ENCODE results near the gene KCNMA1.

Gene KCNMA1

GRCh38 chr10:76928565-76928964 lies 709.0 kb downstream of the KCNMA1 start:
- Histone ChIP-seq H3K4me1 (ENCODE audit: control insufficient read depth, insufficient read depth, low read length) (no peaks in the 10 kb centered on the region; the same call in none of the 2 replicates), H3K4me3 (ENCODE audit: low read length) (no peak overlapping the region), H3K27ac (ENCODE audit: low read length) (no peak overlapping the region), H3K9me3 (ENCODE audit: control insufficient read depth, insufficient read depth, low read length) (no peaks in the 10 kb centered on the region), H3K27me3 (ENCODE audit: control insufficient read depth, insufficient read depth, low read length) (no peaks in the 10 kb centered on the region), H3K36me3 (ENCODE audit: control insufficient read depth, insufficient read depth, low read length) (no peaks in the 10 kb centered on the region)
- WGBS (ENCODE audit: insufficient coverage, insufficient read length), result no CpG with 5 or more reads among the region's 7 CpGs
- DNase-seq (ENCODE audit: low read depth, low spot score), result no peak

- H3K36me3 ChIP-seq (ENCODE audit: control insufficient read depth, insufficient read depth, low read length), result no peaks in the 10 kb centered on the region
- no peaks in the 10 kb centered on the region for H3K27me3 ChIP-seq (ENCODE audit: control insufficient read depth, insufficient read depth, low read length)
- WGBS (ENCODE audit: insufficient coverage, insufficient read length), result no CpG with 5 or more reads among the region's 6 CpGs
- H3K27ac ChIP-seq (ENCODE audit: low read length), result no peak overlapping the region
- H3K9me3 ChIP-seq (ENCODE audit: control insufficient read depth, insufficient read depth, low read length), result no peaks in the 10 kb centered on the region
- no peak for DNase-seq (ENCODE audit: low read depth, low spot score)
- H3K4me1 ChIP-seq (ENCODE audit: control insufficient read depth, insufficient read depth, low read length), result peaks cover 1% of the 10 kb centered on the region
- H3K4me3 ChIP-seq (ENCODE audit: low read length), result no peak overlapping the region
These were observed 711.8 kb downstream of the KCNMA1 start for GRCh38 chr10:76925636-76926405.

- H3K4me3 ChIP-seq (ENCODE audit: low read length), result no peak overlapping the region
- no peaks in the 10 kb centered on the region for H3K36me3 ChIP-seq (ENCODE audit: control insufficient read depth, insufficient read depth, low read length)
- no peaks in the 10 kb centered on the region for H3K27me3 ChIP-seq (ENCODE audit: control insufficient read depth, insufficient read depth, low read length)
- DNase-seq (ENCODE audit: low read depth, low spot score), result no peak
- H3K4me1 ChIP-seq (ENCODE audit: control insufficient read depth, insufficient read depth, low read length), result 0 out of 2 replicates have a peak, but pooled peaks cover 1% of the 10 kb centered on the region
- no peaks in the 10 kb centered on the region for H3K9me3 ChIP-seq (ENCODE audit: control insufficient read depth, insufficient read depth, low read length)
- no peak overlapping the region for H3K27ac ChIP-seq (ENCODE audit: low read length)
- no CpG with 5 or more reads among the region's 3 CpGs for WGBS (ENCODE audit: insufficient coverage, insufficient read length)
These were observed 714.9 kb downstream of the KCNMA1 start for GRCh38 chr10:76922666-76923065.

- H3K27me3 ChIP-seq (ENCODE audit: control insufficient read depth, insufficient read depth, low read length), result no peaks in the 10 kb centered on the region
- H3K4me1 ChIP-seq (ENCODE audit: control insufficient read depth, insufficient read depth, low read length), result 0 out of 2 replicates have a peak, but pooled peaks cover 1% of the 10 kb centered on the region
- no peak overlapping the region for H3K4me3 ChIP-seq (ENCODE audit: low read length)
- no peaks in the 10 kb centered on the region for H3K36me3 ChIP-seq (ENCODE audit: control insufficient read depth, insufficient read depth, low read length)
- WGBS (ENCODE audit: insufficient coverage, insufficient read length), result no CpG with 5 or more reads among the region's 2 CpGs
- no peak overlapping the region for H3K27ac ChIP-seq (ENCODE audit: low read length)
- DNase-seq (ENCODE audit: low read depth, low spot score), result no peak
- H3K9me3 ChIP-seq (ENCODE audit: control insufficient read depth, insufficient read depth, low read length), result no peaks in the 10 kb centered on the region
These were observed 716.1 kb downstream of the KCNMA1 start for GRCh38 chr10:76921383-76922010.

- WGBS (ENCODE audit: insufficient coverage, insufficient read length), result no CpG with 5 or more reads among the region's 2 CpGs
- Histone ChIP-seq H3K27me3 (ENCODE audit: control insufficient read depth, insufficient read depth, low read length) (no peaks in the 10 kb centered on the region), H3K4me1 (ENCODE audit: control insufficient read depth, insufficient read depth, low read length) (0 out of 2 replicates have a peak, but pooled peaks cover 1% of the 10 kb centered on the region), H3K4me3 (ENCODE audit: low read length) (no peak overlapping the region), H3K27ac (ENCODE audit: low read length) (no peak overlapping the region), H3K9me3 (ENCODE audit: control insufficient read depth, insufficient read depth, low read length) (no peaks in the 10 kb centered on the region), H3K36me3 (ENCODE audit: control insufficient read depth, insufficient read depth, low read length) (no peaks in the 10 kb centered on the region)
- no peak for DNase-seq (ENCODE audit: low read depth, low spot score)
These were observed 717.0 kb downstream of the KCNMA1 start for GRCh38 chr10:76920581-76920980.

- Histone ChIP-seq H3K4me1 (ENCODE audit: control insufficient read depth, insufficient read depth, low read length) (0 out of 2 replicates have a peak, but pooled peaks cover 1% of the 10 kb centered on the region), H3K9me3 (ENCODE audit: control insufficient read depth, insufficient read depth, low read length) (no peaks in the 10 kb centered on the region), H3K4me3 (ENCODE audit: low read length) (no peak overlapping the region), H3K36me3 (ENCODE audit: control insufficient read depth, insufficient read depth, low read length) (no peaks in the 10 kb centered on the region), H3K27ac (ENCODE audit: low read length) (no peak overlapping the region), H3K27me3 (ENCODE audit: control insufficient read depth, insufficient read depth, low read length) (no peaks in the 10 kb centered on the region)
- DNase-seq (ENCODE audit: low read depth, low spot score), result no peak
- no CpG with 5 or more reads among the region's 1 CpG for WGBS (ENCODE audit: insufficient coverage, insufficient read length)
These were observed 719.5 kb downstream of the KCNMA1 start for GRCh38 chr10:76918106-76918505.

GRCh38 chr10:76917071-76917470 lies 720.5 kb downstream of the KCNMA1 start:
- H3K4me3 ChIP-seq (ENCODE audit: low read length), result no peak overlapping the region
- H3K27me3 ChIP-seq (ENCODE audit: control insufficient read depth, insufficient read depth, low read length), result no peaks in the 10 kb centered on the region
- H3K9me3 ChIP-seq (ENCODE audit: control insufficient read depth, insufficient read depth, low read length), result no peaks in the 10 kb centered on the region
- no peak for DNase-seq (ENCODE audit: low read depth, low spot score)
- WGBS (ENCODE audit: insufficient coverage, insufficient read length), result no CpG with 5 or more reads among the region's 8 CpGs
- no peaks in the 10 kb centered on the region for H3K36me3 ChIP-seq (ENCODE audit: control insufficient read depth, insufficient read depth, low read length)
- H3K27ac ChIP-seq (ENCODE audit: low read length), result no peak overlapping the region
- H3K4me1 ChIP-seq (ENCODE audit: control insufficient read depth, insufficient read depth, low read length), result no peaks in the 10 kb centered on the region

- Histone ChIP-seq H3K9me3 (ENCODE audit: control insufficient read depth, insufficient read depth, low read length) (no peaks in the 10 kb centered on the region), H3K4me1 (ENCODE audit: control insufficient read depth, insufficient read depth, low read length) (no peaks in the 10 kb centered on the region), H3K27ac (ENCODE audit: low read length) (no peak overlapping the region), H3K27me3 (ENCODE audit: control insufficient read depth, insufficient read depth, low read length) (no peaks in the 10 kb centered on the region), H3K4me3 (ENCODE audit: low read length) (no peak overlapping the region), H3K36me3 (ENCODE audit: control insufficient read depth, insufficient read depth, low read length) (no peaks in the 10 kb centered on the region)
- DNase-seq (ENCODE audit: low read depth, low spot score), result no peak
- no CpG with 5 or more reads among the region's 4 CpGs for WGBS (ENCODE audit: insufficient coverage, insufficient read length)
These were observed 721.1 kb downstream of the KCNMA1 start for GRCh38 chr10:76916536-76916935.

- no peak for DNase-seq (ENCODE audit: low read depth, low spot score)
- Histone ChIP-seq H3K4me3 (ENCODE audit: low read length) (no peak overlapping the region), H3K36me3 (ENCODE audit: control insufficient read depth, insufficient read depth, low read length) (no peaks in the 10 kb centered on the region), H3K27me3 (ENCODE audit: control insufficient read depth, insufficient read depth, low read length) (no peaks in the 10 kb centered on the region), H3K27ac (ENCODE audit: low read length) (no peak overlapping the region), H3K4me1 (ENCODE audit: control insufficient read depth, insufficient read depth, low read length) (no peaks in the 10 kb centered on the region), H3K9me3 (ENCODE audit: control insufficient read depth, insufficient read depth, low read length) (no peaks in the 10 kb centered on the region)
- WGBS (ENCODE audit: insufficient coverage, insufficient read length), result no CpG with 5 or more reads among the region's 2 CpGs
These were observed 722.3 kb downstream of the KCNMA1 start for GRCh38 chr10:76915316-76915715.

GRCh38 chr10:76911184-76911583 lies 726.4 kb downstream of the KCNMA1 start:
- H3K9me3 ChIP-seq (ENCODE audit: control insufficient read depth, insufficient read depth, low read length), result no peaks in the 10 kb centered on the region
- no peak for DNase-seq (ENCODE audit: low read depth, low spot score)
- no peak overlapping the region for H3K4me3 ChIP-seq (ENCODE audit: low read length)
- H3K36me3 ChIP-seq (ENCODE audit: control insufficient read depth, insufficient read depth, low read length), result no peaks in the 10 kb centered on the region
- no peak overlapping the region for H3K27ac ChIP-seq (ENCODE audit: low read length)
- H3K27me3 ChIP-seq (ENCODE audit: control insufficient read depth, insufficient read depth, low read length), result no peaks in the 10 kb centered on the region
- H3K4me1 ChIP-seq (ENCODE audit: control insufficient read depth, insufficient read depth, low read length), result no peaks in the 10 kb centered on the region
- no CpG with 5 or more reads among the region's 1 CpG for WGBS (ENCODE audit: insufficient coverage, insufficient read length)

All from iPS DF 6.9 (cell line).